Lung microvascular endothelial cell (primary cell): ENCODE measurements around the gene MXRA8. TPM values are rescaled to one million over a fixed set of nuclear protein-coding genes. Genes with fewer than 3 reads are reported as not detected.
"Not testable (repeated sequence)": the region's sequence is repeated elsewhere in the genome, so short reads cannot be mapped to it uniquely, and the experiment has no call there.

Experiments used
- DNase-seq, 2 donors: peaks; one replicate each; pipeline versions ENCODE4 v3.0.0 to v3.0.0-alpha.2; 2010; ENCODE audit warnings: low read depth in 2 of 2
- total RNA-seq: library from RNA; depleted of rRNA; stranded (reverse); fragments of >200 nt; gene quantifications from 2 replicates; pipeline ENCODE4 v1.2.1, GENCODE V29; 2014

MXRA8 gene
- total RNA-seq, 1 donor from 2014 or later: 0.20 TPM

DNA sequence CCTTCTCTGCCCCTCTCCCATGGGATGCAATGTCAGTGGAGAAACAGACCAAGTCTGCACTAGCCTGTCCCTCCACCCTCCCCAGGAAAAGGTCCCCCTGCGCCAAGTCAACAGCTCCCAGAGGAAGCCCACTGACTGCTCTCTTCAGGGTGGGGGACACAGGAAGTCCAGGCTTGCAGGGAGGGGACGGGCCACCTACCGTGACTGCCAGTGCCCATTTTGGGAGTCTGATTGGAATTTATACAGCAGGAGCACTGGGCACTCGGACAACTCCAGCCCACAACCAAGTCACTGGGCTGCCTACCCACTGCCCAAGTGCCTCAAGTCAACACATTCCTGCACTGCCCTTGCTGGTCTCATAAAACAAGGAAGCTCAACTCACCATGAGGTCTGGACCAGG, 34.7 kb upstream of the MXRA8 start:
- no peak for DNase-seq

DNA sequence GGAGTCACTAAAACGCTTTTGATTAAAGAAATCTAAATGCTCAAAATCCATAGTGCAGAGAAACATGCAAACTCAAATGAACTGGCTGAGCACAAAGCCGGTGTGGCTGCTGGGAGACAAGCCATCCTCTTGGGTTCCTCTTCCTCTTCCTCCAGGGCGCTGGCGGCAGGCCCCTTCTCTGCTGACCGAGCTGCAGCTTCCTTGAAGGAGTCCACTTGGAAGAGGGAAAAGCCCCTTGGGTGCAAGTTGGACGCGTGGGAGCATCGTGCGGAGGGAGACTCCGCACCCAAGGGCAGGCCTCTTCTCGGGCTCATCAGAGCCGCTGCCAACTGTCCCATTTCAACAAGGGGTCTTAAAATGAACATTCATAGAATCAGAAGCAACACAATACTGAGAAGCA, 32.9 kb upstream of the MXRA8 start:
- DNase-seq: no peak

DNA sequence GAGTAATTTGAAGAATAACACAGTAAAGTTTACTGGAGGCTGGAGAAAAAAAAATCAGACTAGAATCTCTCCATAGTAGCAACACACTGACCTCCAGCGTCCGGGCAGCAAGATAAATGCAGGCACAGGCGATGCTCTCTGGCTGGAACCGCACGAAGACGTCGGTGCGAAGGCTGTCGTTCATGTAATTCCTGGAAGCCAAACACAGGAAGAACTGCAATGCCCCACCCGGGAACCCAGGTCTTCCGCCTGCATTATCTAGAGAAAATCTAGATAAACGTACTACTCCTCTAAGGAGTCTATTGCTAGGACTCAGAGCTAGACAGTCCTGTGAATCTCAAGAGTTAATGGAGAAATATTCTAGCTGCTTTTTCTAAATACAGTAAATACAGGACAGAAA, 32.3 kb upstream of the MXRA8 start:
- DNase-seq: no peak

DNA sequence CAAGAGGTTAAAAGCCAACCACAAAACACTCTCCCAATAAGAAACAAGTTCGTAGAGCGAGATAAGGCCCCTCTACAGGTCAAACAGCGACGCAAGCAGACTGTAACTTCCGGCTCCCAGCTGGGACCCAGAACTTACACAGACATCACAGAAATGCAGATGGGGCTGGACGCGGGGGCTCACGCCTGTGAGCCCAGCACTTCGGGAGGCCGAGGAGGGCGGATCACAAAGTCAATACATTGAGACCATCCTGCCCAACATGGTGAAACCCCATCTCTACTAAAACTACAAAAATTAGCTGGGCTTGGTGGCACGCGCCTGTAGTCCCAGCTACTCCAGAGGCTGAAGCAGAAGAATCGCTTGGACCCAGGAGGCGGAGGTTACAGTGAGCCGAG, 29.7 kb upstream of the MXRA8 start:
- no peak for DNase-seq

DNA sequence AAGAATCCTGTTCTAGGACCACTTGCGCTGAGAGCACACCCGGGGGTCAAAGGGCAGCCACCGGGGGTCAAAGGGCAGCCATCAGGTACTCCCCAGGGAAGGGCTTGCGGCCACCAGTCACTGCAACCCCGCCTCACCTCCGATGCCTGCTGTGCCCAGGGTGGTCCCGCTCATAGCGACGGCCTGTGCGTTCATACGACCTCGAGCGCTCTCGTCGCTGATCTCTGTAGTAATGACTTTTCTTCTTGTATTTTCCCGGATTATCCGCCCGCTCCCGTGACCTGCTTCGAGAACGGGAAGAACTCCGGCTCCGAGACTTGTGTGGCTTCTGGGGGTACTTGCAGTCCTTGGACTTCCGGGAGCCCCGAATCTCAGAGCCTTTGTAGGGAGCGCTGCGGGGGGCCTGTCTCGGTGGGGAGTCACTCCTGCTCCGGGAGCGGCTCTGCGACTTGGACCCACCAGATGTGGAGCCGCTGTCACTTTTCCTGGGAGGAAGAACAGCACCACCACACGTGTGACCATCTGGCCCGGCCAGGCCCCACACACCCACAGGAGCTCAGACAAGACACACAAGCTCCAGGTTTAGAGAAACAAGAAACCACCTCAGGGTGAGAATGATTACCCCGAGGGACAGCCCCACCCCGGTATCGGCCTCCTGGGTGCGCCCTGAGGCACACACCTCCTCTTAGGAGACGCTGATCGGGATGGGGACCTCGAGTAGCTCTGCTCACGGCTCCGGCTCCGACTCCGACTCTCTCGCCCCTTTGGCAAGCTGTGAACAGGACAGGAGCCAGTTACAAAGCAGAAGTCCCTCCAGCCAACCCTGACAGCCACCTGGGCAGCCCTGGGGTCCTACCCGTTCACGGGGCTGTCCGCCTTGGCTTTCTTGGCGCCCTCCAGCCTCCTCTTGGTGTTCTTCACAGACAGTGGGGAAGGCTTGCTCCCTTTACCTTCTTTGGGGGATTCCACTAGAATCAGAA, 29.0 kb upstream of the MXRA8 start:
- no peak for DNase-seq

DNA sequence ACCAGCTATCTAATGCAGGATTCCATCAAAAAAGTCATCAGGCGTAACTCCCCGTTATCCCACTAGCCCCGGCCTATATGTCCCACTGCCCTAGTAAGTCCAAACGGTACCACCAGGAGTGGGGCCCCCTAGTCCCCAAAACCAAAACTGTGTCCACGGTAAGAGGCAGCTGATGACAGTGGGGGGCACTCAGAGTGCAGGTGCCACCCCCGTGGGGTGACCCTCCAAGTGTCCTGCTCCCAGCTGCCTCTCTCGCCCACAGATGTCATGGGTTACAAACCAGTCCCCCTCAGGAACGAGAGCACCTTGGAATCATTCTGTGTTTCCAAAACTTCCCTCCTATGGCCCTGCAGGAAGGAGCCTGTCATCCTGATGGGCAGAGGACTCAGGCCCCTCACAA, 27.6 kb upstream of the MXRA8 start:
- no peak for DNase-seq

DNA sequence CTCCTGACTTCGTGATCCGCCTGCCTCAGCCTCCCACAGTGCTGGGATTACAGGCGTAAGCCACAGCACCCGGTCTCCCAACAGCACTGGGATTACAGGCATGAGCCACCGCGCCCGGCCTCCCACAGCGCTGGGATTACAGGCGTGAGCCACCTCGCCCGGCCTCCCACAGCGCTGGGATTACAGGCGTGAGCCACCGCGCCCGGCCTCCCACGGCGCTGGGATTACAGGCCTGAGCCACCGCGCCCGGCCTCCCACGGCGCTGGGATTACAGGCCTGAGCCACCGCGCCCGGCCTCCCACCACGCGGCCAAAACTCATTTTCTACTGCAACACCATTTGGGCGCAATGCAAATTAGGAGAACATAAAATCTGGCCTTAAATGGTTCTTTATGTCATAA, 27.0 kb upstream of the MXRA8 start:
- not testable (repeated sequence) for DNase-seq

DNA sequence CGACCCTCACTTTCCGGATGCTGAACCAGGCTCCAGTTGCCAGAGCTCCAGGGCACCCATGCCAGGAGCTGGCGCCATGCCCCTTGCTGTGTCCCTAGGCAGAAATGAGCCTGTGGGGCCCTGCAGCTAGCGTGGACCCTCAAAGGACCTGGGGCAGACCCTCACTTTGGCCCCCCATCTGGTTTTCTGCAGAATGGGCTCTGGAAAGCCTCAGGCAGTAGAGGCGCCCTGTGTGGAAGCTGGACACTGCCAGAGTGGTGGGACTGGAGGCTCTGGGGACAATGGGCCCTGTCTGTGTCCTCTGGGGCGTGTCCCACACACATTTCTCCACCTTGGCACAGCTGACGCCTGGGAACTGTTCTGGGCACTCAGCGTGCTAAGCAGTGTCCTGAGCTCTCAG, 22.9 kb upstream of the MXRA8 start:
- no peak for DNase-seq

DNA sequence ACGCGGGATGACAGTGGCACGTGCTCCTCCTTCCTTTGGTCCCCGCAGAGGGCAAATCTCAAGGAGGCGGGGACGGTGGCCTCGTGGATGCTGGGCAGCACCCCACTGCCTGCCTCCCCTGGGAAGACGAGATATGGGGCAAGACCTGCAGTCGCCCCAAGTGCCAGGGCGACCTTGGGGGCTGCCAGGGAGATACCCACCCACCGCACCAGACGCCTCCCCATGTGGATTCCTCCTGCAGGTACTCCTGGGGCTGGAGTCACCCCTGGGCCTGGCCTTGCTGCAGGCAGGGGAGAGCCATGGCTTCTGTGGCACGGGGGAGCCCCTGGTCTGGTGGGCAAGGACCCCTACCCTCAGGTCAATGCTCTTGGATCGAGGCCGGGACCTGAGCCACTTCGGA, 22.5 kb upstream of the MXRA8 start:
- no peak for DNase-seq

DNA sequence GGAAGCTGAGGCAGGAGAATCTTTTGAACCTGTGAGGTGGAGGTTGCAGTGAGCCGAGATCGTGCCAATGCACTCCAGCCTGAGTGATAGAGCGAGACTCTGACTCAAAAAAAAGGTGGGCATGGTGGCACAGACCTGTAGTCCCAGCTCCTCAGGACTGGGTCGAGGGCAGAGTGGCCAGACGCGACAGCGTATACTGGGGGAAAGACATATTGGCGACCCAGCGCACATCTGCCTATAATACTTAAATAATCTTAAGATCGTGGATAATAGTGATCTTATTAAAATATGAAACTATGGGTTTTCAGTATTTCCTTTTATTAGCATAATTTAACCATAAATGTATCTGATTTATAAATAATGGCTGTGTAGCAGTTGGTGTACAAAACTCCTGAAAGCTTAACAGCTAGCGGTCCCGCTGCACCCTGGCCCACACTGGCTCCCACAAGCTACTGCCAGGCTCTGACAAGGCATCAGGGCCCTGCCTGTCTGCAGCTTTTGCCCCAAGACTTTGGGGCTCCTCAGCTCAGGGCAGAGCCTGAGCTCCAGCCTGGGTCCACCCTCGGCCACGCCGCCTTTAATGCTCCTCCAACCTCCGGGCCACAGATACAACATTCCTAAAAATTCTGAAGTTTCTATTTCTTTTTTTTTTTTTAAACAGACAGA, 19.3 kb upstream of the MXRA8 start:
- DNase-seq: no peak

DNA sequence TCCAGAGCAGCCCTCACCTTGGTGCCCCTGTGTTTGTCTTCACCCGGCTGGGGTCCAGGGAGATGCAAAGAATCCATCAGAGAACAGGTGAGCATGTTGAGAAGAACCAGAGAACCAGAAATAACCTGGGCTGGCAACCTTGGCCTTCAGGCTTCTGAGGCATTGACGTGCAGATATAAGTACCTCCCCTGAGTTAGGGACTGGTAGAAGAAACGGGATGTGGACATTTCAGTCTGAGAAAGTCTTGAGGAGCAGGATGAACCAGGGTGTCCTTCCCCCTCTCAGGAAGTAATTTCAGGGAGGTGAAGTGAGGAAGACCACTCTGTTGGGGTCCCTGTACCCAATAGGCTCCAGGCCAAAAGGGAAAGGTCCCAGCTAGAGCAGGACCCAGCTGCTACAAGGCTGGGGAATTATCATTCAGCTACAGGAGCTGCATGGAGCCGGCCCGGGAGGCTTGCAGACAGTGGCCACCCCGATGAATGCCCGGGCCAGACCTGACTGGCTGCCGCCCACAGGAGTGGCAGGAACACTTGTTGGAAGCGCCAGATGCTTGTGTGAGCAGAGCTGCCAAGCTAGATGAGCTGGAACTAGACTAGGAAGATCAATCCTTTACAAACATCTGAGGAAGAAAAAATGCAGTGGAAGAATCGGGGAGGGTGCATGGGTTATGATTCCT, 18.3 kb upstream of the MXRA8 start:
- DNase-seq: no peak

DNA sequence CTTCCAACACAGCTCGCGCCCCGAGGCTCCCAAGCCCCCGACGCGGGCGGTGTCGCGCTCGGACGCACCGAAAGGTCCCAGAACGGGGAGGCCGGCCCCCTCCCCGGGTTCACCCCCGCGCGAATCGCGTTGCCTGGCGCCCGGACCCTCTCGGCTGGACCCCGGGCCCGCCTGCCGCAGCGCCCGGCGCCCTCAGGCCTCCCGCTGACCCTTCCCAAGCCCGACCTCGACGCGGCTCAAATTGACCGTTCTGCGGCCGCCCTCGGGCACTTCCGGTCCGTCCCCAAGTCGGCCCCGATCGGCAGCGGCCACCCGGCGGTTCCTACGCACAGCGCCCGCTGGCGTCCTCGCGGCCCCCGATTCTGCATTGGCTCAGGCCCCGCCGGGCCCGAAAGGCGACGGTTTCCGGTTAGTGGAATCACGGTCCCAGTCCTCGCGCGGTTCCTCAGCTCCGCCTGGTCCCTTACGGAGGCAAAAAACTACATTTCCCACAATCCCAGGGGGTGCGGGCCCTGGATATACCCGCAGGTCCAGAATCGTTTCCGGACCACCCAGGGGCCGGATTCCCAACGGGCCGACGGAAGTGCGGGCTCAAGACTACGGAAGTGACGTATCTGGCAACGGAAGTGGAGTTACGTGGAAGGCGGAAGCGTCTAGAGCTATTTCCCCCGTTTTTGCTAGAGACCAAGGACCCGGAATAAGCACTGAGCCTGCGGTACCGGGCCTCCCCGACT, 16.7 kb upstream of the MXRA8 start, which contains the start of gene AURKAIP1:
TSS of gene AURKAIP1 (minus strand) at position 279 of the 734 bp plus-strand sequence. CDS start 451 bp downstream, outside the sequence.
- peak; percentile 100 for DNase-seq

DNA sequence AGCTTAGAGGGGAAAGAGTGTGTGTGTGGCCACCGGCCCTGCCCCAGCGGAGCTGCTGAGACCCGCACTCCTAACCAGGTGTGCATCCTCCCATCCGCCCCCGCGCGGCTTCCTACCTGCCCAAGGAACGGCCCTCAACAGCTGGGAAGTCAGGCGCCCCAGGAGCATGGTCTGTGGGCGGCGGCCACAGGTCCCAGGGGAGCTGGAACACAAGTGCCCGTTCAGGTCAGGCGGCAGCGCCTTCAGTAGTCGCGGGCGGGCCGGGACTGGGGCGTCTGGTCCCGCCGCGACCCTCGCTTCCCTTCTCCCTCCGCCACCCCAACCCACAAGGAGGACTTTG, 16.2 kb upstream of the MXRA8 start:
- no peak for DNase-seq

DNA sequence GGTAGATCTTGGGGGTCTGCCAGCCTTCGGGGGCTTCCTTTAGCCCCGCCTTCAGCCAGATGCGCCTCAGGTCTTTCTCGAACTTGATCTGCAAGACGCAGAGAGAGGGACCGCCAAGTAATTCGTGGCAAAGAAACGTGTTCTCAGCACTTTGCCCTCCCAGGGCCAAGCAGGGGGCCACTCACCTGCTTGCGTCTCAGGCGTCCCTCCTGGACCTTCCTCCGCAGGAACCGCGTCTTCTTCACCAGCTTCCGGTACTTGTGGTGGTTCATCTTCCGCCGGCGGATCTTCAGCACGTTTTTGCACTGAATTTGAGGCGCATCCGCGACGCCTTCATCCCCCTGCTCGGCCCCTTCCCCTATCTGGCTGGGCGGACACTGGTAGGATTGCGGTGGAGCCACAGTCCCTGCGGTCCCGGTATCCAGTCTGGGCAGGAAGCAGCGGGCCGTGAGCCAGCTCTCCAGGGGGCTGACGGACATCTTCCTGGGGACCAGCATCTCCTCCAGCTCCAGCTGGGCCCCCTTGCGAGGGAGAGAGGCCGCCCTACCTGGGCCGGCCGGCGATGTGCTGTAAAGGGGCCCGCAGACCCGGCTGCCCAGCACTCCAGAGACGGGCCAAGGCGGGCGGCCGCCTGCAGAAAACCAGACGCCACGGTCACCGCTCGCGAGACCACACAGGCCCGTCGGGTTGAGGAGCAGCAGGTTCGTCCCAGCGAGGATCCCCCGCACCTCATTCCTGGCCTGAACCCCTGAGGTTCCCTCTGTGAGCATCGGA, 15.6 kb upstream of the MXRA8 start:
- DNase-seq: no peak

DNA sequence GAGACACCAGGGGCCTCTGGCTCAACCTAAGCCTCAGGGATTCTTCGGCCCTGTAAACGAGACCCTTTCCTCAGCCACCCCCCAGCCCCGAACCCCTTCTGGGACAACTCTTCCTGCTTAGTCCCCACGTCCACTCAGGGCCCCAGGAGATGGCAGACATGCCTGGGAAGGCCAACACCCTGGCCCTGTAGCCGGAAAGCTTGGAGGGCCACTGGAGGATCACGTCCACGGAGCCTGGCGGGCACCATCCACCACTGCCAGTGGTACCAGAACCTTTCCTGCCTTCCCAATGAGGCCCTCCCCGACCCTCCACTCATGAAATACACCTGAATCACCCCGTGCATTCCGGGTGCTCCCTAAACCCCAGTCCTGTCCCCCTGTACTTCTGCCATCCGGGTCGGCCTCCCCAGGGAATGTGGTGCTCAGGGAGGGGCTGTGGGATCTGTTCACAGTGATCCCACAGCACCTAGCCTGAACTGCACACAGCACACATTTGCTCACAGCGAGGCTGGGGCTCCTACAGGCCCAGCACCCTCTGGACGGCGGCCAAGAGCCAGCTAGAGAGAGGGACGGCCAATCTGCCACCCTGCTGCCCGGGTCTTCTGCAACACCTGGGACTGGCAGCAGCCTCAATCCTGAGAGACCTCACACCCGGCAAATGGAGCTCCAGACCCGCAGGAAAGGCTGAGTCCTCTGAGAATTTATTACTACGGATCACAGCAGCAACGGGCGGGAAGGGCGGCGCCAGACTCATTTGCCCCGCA, 14.9 kb upstream of the MXRA8 start:
- no peak for DNase-seq

DNA sequence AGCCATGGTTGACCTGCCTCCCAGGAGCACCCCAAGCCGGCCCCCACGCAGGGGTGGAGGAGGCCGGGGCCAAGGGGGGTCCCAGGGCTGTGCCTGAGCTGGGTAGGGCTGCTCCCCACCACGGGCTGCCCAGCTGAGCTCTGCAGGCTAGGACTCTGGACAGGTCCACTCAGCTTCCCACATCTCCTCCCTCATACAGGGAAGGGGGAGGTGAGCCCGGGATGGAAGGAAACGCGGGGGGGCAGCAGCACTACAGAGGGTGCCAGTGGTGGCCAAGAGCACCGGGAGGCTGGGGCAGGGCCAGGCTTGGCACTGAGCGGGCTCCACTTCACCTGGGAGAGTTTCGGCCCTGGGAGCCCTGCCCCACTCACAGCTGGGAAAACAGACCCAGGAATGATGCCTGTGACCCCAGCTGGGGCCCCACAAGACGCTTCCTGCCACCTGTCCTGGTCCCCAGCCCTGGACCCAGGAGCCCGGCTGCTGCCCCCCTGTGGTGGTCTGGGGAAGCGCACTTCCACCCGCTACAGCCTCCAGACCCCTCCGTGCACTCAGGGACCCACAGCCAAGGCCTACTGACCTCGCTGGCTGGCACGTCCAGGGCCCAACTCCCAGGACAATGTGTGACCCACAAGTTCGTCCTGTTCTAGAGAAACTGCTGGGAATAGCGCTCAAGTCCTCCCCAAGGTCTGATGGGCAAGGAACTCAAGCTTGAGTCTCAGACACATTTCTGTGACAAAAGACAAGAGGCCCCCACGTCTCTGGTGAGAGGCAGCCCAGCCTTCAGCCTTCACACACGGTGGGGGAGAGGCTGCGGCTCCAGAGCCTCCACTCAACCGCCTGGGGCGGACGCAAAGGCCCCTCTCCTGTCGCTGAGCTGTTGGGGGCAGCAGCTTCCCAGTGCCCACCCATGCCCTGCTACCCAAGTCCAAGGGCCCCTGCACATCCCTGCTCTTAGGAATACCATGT, 13.7 kb upstream of the MXRA8 start:
- peak; percentile 51 to 71 for DNase-seq

DNA sequence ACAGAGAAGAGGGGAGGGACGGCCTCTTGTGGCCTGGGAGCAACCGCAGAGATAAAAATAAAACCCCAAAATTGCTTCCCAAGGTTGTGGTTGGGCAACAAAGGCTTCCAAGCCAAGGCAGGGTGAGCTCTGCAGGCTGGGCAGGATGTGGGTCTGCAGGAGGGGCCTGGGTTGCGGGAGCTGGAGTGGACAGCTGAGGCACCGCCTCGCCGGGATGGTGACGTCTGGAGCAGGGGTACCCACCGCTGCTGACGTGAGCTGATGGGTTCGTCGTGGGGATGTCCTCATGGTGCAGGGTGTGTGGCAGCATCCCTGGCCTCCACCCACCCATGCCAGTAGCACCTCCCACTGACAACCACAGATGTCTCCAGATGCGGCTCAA, 13.0 kb upstream of the MXRA8 start:
- no peak for DNase-seq

DNA sequence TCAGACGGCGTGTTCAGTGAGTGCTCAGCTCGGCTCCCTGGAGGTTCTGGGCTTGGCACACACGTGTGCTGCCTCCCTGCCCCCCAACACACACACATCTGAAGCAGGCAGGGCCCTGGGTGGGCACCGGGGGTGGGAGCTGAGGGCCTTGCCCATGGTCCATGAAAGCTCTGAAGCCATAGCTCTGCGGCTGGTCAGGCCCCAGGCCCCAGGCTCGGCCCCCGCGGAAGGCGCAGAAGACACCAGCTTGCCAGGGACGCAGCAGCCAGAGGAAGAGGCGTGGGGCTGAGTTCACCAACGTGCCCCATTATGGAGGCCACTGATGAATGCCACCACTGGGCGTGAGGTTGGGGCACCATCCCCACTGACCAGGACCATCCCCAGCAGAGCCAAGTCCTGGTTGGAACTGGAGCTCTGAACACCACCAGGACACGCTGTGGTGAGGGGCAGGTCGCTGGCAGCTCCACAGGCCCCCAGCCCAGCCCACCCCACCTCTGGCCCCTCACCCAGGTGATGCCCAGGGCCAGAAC, 12.5 kb upstream of the MXRA8 start:
- no peak for DNase-seq

DNA sequence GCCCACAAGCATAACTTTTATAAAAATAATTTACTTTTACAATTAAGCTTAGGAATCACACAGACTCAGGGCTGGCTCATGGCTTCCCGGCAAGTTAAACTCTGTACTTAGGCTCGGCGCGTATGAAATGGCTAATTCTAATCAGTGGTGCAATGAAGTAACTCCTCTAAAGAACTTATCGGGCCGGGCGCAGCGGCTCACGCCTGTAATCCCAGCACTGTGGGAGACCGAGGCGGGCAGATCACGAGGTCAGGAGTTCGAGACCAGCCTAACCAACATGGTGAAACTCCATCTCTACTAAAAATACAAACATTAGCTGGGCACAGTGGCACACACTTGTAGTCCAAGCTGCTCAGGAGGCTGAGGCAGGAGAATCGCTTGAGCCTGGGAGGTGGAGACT, 11.7 kb upstream of the MXRA8 start:
- DNase-seq: not testable (repeated sequence)
